ENCODE measurements around the gene PROB1. TPM values are rescaled to one million over a fixed set of nuclear protein-coding genes. Genes with fewer than 3 reads are reported as not detected.
"Not testable (repeated sequence)": the region's sequence is repeated elsewhere in the genome, so short reads cannot be mapped to it uniquely, and the experiment has no call there.

Gene PROB1
- total RNA-seq, 1 donor from 2014 or later: 2.1 TPM

- DNase-seq (ENCODE audit: low spot score): no peak
These were observed 716 bp downstream of the PROB1 start for GRCh38 chr5:139394123-139394653.

DNA sequence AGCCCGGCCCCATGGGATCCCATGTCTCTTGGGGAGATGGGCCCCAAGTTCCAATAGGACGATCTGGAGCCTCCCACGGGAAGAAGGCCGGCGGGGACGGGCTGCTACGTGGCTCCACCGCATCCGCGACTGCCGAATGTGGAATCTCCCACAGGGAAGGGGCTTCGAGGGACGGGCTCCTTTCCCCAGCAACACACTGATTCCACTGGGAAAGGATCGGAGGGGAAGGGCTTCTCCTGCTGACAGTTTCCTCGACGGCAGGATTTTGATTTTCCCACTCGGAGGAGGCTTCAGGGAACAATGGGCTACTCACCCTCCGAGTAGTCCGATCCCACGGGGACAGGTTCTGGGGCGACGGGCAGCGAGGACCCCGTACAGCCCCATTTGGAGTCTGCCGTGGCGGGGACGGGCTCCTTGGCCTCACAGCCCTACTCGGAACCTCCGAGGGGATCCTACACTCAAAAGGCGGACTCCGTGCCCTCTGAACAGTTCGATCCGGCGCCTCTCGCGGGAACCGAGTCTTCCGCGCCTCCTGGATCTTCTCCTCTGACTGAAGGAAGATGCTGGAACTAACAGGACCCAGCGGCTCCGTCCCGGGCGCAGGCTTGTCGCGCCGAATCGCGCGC is 1.3 kb downstream of the PROB1 start:
- DNase-seq (ENCODE audit: low spot score): no peak

GRCh38 chr5:139392678-139393496 is 2.0 kb downstream of the PROB1 start:
- DNase-seq (ENCODE audit: low spot score): no peak

- DNase-seq (ENCODE audit: low spot score): no peak
These were observed 2.6 kb downstream of the PROB1 start for GRCh38 chr5:139392324-139392677.

- DNase-seq (ENCODE audit: low spot score): no peak
These were observed 3.2 kb downstream of the PROB1 start for GRCh38 chr5:139391570-139392323.

- no peak for DNase-seq (ENCODE audit: low spot score)
These were observed 4.0 kb downstream of the PROB1 start for GRCh38 chr5:139390639-139391569.

DNA sequence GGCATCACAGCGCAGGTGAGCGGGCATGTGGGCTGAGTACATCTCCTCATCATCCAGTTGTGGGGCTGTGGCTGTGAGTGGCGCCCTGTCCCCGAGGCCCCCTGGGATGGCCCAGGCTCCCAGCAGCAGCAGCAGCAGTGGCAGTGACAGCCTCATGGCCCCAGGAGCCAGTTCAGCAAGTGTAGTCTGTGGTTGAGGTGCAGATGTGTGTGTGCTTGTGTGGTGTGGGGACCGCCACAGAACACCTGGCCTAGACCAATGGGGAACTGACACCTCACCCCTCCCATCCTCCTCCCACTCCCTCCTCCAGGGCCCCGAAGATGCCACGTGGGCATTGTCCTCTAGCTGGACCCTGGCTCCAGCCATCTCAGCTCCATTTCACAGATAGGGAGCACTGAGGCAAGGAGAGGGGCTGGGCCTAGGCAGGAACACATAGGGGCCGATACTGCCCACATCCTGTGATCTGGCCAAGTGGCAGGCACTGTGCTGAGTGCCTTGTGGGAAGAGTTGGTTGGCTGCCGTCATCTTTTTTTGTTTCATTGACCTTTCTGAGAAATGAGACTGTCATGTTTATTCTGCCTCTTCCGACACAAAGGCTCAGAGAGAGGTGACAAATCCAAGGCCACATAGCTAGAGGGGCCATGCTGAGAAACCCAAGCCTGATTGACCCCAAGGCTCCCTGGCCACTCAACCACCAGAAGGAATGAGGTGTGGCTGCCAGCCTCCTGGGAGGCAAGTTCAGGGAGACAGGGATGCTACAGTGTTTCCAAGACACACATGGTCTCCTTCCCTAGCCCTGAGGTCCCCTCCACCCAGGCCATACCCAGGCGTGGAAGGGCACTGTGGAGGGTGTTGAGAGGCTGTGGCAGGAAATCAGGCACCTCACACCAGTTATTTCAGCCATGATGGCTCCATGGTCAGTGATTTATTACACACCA is 4.9 kb downstream of the PROB1 start, which contains the start of gene MZB1:
Gene MZB1, minus strand, starts transcription at position 213 of the 938 bp plus-strand sequence. Its CDS starts 57 bp downstream, at position 156.
- no peak for DNase-seq (ENCODE audit: low spot score)

DNA sequence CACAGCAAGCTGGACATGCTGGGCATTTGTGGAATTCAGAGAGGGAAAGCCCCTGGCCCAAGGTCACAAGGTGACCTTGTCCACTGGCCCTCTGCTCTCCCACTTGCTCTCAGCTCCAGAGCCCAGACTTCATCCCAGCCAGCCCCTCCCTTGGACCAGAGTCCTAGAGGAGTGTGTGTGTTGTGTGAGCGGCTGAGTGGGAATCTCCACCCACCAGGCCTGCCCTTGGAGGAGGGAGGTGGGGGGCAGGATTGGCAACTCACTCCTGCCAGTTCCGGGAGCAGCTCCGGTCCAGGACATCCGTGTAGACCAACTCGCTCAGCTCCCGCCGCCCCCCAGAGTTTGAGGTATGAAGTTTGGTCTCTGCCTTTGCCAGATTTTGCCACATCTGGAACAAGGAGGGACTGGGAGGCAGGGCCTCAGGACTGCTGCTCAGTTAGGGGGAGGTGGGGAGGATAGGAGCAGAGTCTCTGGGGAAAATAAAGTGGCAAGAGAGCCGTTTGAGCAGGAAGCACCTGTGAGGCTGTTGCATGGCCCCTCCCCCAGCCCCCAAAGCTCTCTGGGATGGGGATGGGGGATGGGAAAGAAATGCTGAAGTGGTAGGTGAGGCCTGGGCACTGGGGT is 6.6 kb downstream of the PROB1 start:
- DNase-seq (ENCODE audit: low spot score): no peak

- DNase-seq (ENCODE audit: low spot score): no peak
These were observed 7.2 kb downstream of the PROB1 start for GRCh38 chr5:139387611-139388197.

GRCh38 chr5:139386956-139387355 is 7.9 kb downstream of the PROB1 start:
- not testable (repeated sequence) for DNase-seq (ENCODE audit: low spot score)

- no peak for DNase-seq (ENCODE audit: low spot score)
These were observed 8.9 kb downstream of the PROB1 start for GRCh38 chr5:139386050-139386438.

DNA sequence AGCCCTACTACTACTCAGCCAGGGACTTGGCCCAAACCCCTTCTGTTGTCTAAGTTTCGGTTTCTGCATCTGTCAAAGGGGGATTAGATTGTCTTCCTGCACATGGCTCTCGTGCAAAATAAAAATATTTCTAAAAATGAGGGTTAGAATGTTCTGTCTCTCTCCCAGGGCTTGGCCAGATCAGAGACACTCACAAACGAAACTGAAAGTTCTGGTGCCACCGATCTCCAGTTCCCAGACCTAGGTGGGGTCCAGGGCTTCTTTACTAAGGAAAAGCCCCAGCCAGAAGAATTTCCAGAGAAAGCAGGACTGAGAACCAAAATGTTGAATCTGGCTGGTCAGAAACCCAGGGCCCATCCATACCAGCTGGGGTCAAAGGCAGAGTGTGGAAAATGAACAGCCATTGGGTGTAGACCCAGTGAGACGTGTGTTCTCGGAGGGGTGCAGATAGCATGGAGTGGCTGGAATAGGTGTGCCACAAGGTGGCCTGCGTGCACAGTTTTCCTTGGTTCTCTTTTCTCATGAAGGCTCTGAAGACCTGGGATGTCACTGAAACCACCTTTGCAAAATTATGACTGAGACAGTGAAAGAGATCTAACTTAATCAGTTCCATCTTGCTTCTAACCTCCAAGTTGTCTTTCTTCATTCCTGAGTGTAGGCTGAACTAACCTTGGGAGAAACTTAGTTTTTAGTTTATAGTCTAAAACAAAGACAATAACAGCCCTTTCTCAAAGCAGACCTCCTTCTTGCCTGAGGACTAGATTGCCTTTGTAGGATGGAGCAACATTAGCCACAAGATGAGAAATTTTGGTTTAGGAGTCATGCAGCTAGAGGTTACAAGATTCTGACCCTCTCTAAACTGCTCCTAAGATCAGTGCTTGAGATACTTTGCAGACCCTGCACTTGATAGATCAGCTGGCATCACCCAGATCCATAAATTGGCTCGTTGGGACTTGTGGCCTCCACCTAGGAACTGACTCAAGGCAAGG is 9.5 kb downstream of the PROB1 start:
- DNase-seq (ENCODE audit: low spot score): no peak

DNA sequence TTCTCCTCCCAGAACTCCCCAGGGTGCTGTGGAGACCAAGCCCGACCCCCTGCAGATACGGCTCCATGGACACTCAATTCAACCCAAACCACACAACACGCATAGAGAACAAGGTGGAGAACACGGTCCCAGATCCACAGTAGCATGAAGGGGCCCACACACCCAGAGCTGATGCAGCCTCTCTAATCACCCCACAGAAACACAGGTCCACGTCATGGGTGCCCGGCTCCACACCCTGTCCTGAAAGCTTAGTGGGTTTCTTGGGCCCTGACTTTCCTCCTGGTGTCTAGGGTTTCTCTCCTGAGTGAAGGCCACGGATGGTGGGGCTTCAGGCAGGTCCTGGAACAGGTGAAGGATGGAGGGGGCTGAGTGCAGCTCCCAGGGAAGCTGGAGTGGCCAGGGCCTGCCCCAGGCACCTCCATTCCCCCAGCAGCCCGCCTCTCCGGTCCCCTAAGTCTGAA is 10.3 kb downstream of the PROB1 start:
- no peak for DNase-seq (ENCODE audit: low spot score)

GRCh38 chr5:139383993-139384590 is 10.8 kb downstream of the PROB1 start:
- no peak for DNase-seq (ENCODE audit: low spot score)

GRCh38 chr5:139383275-139383992 is 11.5 kb downstream of the PROB1 start, which contains the start of gene SLC23A1:
SLC23A1 (minus strand) TSS chr5:139383297; CDS start chr5:139383253, 44 bp downstream.
- DNase-seq (ENCODE audit: low spot score): no peak

- DNase-seq (ENCODE audit: low spot score): no peak
These were observed 12.1 kb downstream of the PROB1 start for GRCh38 chr5:139382807-139383206.

Data from mesenteric fat pad (tissue), 1 donor.